Naive thymus-derived CD8-positive, alpha-beta T cell (primary cell): Measurements from ENCODE around the gene TBX1. TPM values are rescaled to one million over a fixed set of nuclear protein-coding genes. Genes with fewer than 3 reads are reported as not detected.

Experiments
- ATAC-seq, 2 donors: fragments of 150-1000 bp; cut with Tn5 transposase in 1 of 2; sonication (Bioruptor Pico), chemical (Tn5 transposase) in 1 of 2; 1 replicate in 1 of 2; 2 replicates in 1 of 2; pipeline ENCODE4 v1.10.0; 2021; ENCODE audit warnings: mild to moderate bottlenecking in 2 of 2, moderate library complexity in 2 of 2
- POLR2A ChIA-PET: fragments of 350-600 bp; sonication (Branson Sonifier 250); formaldehyde crosslinking; loops from one replicate; lab custom pipeline; 2021; ENCODE audit warnings: antibody characterized with exemption; lab: Charles Lee
- DNase-seq, 10 donors: peaks; one replicate each; pipeline versions ENCODE4 v3.0.0 to v3.0.0-alpha.2; 2020 to 2022
- H3K27ac Mint-ChIP-seq, 10 donors: one replicate each; pipeline ENCODE4 v1.8.0; 2020 to 2022; ENCODE audit warnings: mild to moderate bottlenecking in 10 of 10, mixed read lengths in 10 of 10, moderate library complexity in 4 of 10, inconsistent platforms in 1 of 10
- H3K27me3 Mint-ChIP-seq, 5 donors: one replicate each; pipeline ENCODE4 v1.8.0; 2021 to 2022; ENCODE audit warnings: mixed read lengths in 5 of 5
- H3K36me3 Mint-ChIP-seq, 3 donors: one replicate each; pipeline ENCODE4 v1.8.0; 2020 to 2022; ENCODE audit warnings: mixed read lengths in 3 of 3, mild to moderate bottlenecking in 2 of 3, inconsistent platforms in 1 of 3
- H3K4me1 Mint-ChIP-seq, 4 donors: one replicate each; pipeline ENCODE4 v1.8.0; 2021 to 2022; ENCODE audit warnings: mixed read lengths in 4 of 4
- H3K4me3 Mint-ChIP-seq, 10 donors: one replicate each; pipeline ENCODE4 v1.8.0; 2020 to 2022; ENCODE audit warnings: mild to moderate bottlenecking in 10 of 10, mixed read lengths in 10 of 10, moderate library complexity in 6 of 10, inconsistent platforms in 1 of 10
- H3K9me3 Mint-ChIP-seq, 9 donors: one replicate each; pipeline ENCODE4 v1.8.0; 2020 to 2022; ENCODE audit warnings: mixed read lengths in 9 of 9, mild to moderate bottlenecking in 3 of 9, inconsistent platforms in 1 of 9, moderate library complexity in 1 of 9
- polyA plus RNA-seq, 3 donors: library from polyadenylated mRNA; unstranded; fragments of 300-500 nt; fragmentation: Illumina TruSeq; gene quantifications; one replicate each; pipeline ENCODE4 v1.2.3, GENCODE V29; 2021
- total RNA-seq, 8 experiments: library from RNA in 2 of 8; stranded (reverse) in 2 of 8; gene quantifications; one replicate each; pipeline ENCODE4 v1.2.3 and lab custom pipeline; 2021 to 2026

Gene TBX1
- total and polyA plus RNA-seq, 5 experiments from 2014 or later = not detected

DNA sequence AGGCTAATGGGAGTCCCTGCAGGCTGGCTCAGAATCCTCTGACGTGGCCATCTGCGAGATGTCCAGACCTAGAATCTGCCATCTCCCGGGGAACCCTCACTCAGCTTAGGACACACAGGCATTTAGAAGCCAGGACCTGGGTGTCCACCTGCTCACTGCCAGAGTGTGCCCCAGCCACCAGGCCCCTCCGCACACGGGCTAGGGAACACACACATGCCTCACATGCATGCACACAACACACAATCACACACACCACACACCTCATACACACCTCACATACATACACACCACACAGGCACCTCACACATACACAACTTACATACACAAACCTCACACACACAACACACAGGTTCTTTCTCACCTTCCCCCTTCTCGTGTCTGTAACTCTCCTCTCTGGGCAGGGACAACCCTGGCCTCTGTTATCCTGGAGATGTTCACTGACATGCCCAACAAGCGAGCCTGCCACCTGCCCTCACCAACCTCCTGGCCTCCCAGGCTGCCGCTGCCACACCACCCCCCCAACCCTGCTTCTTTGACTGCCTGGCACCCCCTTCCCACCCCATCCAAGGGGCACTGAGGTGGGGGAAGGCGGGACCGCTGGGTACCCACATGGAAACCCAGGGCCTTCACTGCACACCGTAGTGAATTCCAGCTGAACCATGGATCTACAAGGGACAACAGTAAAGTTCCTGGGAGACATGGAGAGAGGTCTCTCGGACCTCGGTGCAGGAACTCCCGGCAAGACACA is 56.0 kb downstream of the TBX1 start:
- Mint-ChIP-seq H3K9me3 (no peaks in the 10 kb centered on the region), H3K4me3 (no peak overlapping the region), H3K27ac (peak overlapping the region in 2 of 10 donors; percentile 33 to 91), H3K36me3 (peaks cover 0 to 18% (median 7%) of the 10 kb centered on the region in 3 donors), H3K4me1 (peaks cover 0 to 3% (median 2%) of the 10 kb centered on the region in 4 donors), H3K27me3 (no peaks in the 10 kb centered on the region)
- ATAC-seq = no peak
- no peak for DNase-seq
- POLR2A ChIA-PET = no interaction called here

Other genes with a start within 250 kb of the TBX1 start
- gene CLDN5, start 236.4 kb upstream of the TBX1 start, total RNA-seq = not detected
- under 1 TPM in 2 of 3 donors, not detected in 1; 0.11 to 0.22 TPM for gene CLDN5, start 236.4 kb upstream of the TBX1 start, polyA plus RNA-seq
- 1 to 10 TPM in 1 of 2 experiments, under 1 TPM in 1; 0.55 to 1.5 TPM for gene SEPTIN5, start 46.3 kb upstream of the TBX1 start, total RNA-seq
- gene SEPTIN5, start 46.3 kb upstream of the TBX1 start, polyA plus RNA-seq = under 1 TPM in 1 of 3 donors, not detected in 2; 0.32 TPM
- gene GP1BB, start 37.2 kb upstream of the TBX1 start, total RNA-seq = under 1 TPM in 1 of 2 experiments, not detected in 1; 0.34 TPM
- not detected for gene GP1BB, start 37.2 kb upstream of the TBX1 start, polyA plus RNA-seq
- 10 to 100 TPM; 11.0 to 12.5 TPM for gene GNB1L, start 94.1 kb downstream of the TBX1 start, total RNA-seq
- gene GNB1L, start 94.1 kb downstream of the TBX1 start, polyA plus RNA-seq = 10 to 100 TPM; 12.2 to 18.7 (median 17.3) TPM
- gene RTL10, start 94.1 kb downstream of the TBX1 start, total RNA-seq = 10 to 100 TPM; 30.9 to 33.0 TPM
- 10 to 100 TPM in 2 of 3 donors, 1 to 10 TPM in 1; 7.0 to 14.3 (median 13.4) TPM for gene RTL10, start 94.1 kb downstream of the TBX1 start, polyA plus RNA-seq
- 10 to 100 TPM; 40.7 to 43.0 TPM for gene COMT, start 181.0 kb downstream of the TBX1 start, total RNA-seq
- gene COMT, start 181.0 kb downstream of the TBX1 start, polyA plus RNA-seq = 10 to 100 TPM; 92.1 to 97.2 (median 92.6) TPM
- gene TXNRD2, start 181.0 kb downstream of the TBX1 start, total RNA-seq = 10 to 100 TPM; 33.4 to 33.8 TPM
- 10 to 100 TPM in 2 of 3 donors, 1 to 10 TPM in 1; 6.5 to 14.9 (median 10.6) TPM for gene TXNRD2, start 181.0 kb downstream of the TBX1 start, polyA plus RNA-seq